Astrocyte (in vitro differentiated cells and primary cell): Measurements from ENCODE around the gene CMC4.

Source experiments
- CTCF ChIP-seq: IDR thresholded peaks from 2 replicates; pipeline ENCODE4 v1.5.1; 2011; ENCODE audit warnings: low read depth, mild to moderate bottlenecking, inconsistent platforms, low read length, moderate library complexity; ENCODE audit not compliant: insufficient read depth
- EZH2 ChIP-seq: IDR thresholded peaks from 2 replicates; pipeline ENCODE4 v1.6.1; 2012; ENCODE audit warnings: mild to moderate bottlenecking, low read length, inconsistent platforms; ENCODE audit not compliant: insufficient read depth

GRCh38 chrX:155054255-155054654, 16.7 kb downstream of the CMC4 start:
- TF ChIP-seq CTCF, result no peak
- TF ChIP-seq EZH2, result no peak
